PC-9 (cell line): Measurements from ENCODE around the gene ALDH3B2.

Source experiments
- CTCF ChIP-seq: fragments of 200-600 bp; sonication (generic); conservative IDR thresholded peaks from 2 replicates; pipeline ENCODE4 v1.6.1; 2017; ENCODE audit warnings: mixed run types, antibody characterized with exemption, mild to moderate bottlenecking, moderate library complexity
- EZH2 ChIP-seq: fragments of 200-600 bp; sonication (generic); IDR thresholded peaks from 2 replicates; pipeline ENCODE4 v1.8.0; 2017; ENCODE audit warnings: antibody characterized with exemption, low read depth

GRCh38 chr11:67663532-67664212, 10.8 kb downstream of the ALDH3B2 start:
- TF ChIP-seq CTCF (no peak), EZH2 (no peak)
